ENCODE data around the gene PNMA6F.

PNMA6F gene

DNA sequence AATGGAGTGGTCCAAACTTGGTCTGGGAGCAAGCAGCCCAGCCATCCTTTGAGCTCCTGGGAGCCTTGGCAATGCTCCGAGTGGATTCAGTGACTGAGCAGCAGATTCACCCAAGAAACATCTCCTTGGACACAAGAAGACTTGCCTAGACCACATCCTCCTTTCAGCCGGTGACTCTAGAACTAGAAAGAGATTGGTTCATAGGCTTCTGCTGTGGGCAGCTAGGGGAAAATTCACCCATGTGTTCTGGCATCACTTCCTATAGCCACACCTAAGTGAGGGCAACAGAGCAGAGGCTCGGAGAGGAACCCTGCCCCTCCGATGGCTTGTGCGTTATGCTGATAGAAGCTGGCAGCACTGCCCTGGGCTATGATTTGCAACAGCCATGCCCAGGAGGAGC lies 28.4 kb upstream of the PNMA6F start:
- no peak overlapping the region for H3K4me3 ChIP-seq (ENCODE audit: low read depth, low read length)
- no peak overlapping the region for H3K27ac ChIP-seq
- H3K36me3 ChIP-seq: peaks cover 30% of the 10 kb centered on the region
- H3K27me3 ChIP-seq (ENCODE audit: insufficient read depth, low read depth, severe bottlenecking): peaks cover 15% of the 10 kb centered on the region
- DNase-seq: no peak
- TF ChIP-seq, protein P1, sequence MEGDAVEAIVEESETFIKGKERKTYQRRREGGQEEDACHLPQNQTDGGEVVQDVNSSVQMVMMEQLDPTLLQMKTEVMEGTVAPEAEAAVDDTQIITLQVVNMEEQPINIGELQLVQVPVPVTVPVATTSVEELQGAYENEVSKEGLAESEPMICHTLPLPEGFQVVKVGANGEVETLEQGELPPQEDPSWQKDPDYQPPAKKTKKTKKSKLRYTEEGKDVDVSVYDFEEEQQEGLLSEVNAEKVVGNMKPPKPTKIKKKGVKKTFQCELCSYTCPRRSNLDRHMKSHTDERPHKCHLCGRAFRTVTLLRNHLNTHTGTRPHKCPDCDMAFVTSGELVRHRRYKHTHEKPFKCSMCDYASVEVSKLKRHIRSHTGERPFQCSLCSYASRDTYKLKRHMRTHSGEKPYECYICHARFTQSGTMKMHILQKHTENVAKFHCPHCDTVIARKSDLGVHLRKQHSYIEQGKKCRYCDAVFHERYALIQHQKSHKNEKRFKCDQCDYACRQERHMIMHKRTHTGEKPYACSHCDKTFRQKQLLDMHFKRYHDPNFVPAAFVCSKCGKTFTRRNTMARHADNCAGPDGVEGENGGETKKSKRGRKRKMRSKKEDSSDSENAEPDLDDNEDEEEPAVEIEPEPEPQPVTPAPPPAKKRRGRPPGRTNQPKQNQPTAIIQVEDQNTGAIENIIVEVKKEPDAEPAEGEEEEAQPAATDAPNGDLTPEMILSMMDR (IDR thresholded peaks at IDR 0.05; ENCODE audit: low read depth, low read length): no peak
- H3K9me3 ChIP-seq (ENCODE audit: severe bottlenecking): no peaks in the 10 kb centered on the region

DNA sequence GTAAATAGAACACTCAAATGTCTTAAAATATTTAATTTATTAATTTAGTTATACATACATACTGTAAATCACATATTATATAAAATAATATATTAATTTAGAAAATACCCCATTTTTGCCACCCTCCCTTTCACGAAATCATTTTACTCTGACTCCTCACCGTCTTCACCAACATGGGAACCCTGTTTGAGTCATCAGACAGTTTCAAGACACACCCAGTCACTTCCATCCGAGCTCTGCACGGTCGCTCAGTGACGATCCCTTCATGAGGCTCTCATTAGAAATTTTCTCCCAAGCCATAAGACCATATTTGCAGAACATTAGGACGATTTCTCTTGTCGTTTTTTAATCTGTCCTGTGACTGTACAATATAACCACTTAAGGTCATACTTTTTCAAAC lies 26.9 kb upstream of the PNMA6F start:
- H3K4me3 ChIP-seq (ENCODE audit: low read depth, low read length): no peak overlapping the region
- peaks cover 35% of the 10 kb centered on the region for H3K36me3 ChIP-seq
- H3K27me3 ChIP-seq (ENCODE audit: insufficient read depth, low read depth, severe bottlenecking): peaks cover 7% of the 10 kb centered on the region
- DNase-seq: no peak
- no peaks in the 10 kb centered on the region for H3K9me3 ChIP-seq (ENCODE audit: severe bottlenecking)
- TF ChIP-seq, protein P1 (IDR thresholded peaks at IDR 0.05; ENCODE audit: low read depth, low read length): no peak
- H3K27ac ChIP-seq: no peak overlapping the region

DNA sequence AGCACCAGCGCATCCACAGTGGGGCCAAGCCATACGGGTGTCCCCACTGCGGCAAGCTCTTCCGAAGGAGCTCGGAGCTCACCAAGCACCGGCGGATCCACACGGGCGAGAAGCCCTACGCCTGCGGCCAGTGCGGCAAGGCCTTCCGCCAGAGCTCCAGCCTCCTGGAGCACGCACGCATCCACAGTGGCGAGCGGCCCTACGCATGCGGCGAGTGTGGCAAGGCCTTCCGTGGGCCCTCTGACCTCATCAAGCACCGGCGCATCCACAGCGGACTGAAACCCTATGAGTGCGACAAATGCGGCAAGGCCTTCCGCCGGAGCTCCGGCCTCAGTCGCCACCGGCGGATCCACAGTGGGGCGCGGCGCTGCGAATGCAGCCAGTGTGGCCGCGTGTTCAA lies 26.0 kb upstream of the PNMA6F start:
- H3K9me3 ChIP-seq (ENCODE audit: severe bottlenecking): no peaks in the 10 kb centered on the region
- H3K36me3 ChIP-seq: peaks cover 35% of the 10 kb centered on the region
- no peak overlapping the region for H3K4me3 ChIP-seq (ENCODE audit: low read depth, low read length)
- peaks cover 5% of the 10 kb centered on the region for H3K27me3 ChIP-seq (ENCODE audit: insufficient read depth, low read depth, severe bottlenecking)
- no peak overlapping the region for H3K27ac ChIP-seq
- DNase-seq: no peak
- TF ChIP-seq, protein P1 (IDR thresholded peaks at IDR 0.05; ENCODE audit: low read depth, low read length): no peak

DNA sequence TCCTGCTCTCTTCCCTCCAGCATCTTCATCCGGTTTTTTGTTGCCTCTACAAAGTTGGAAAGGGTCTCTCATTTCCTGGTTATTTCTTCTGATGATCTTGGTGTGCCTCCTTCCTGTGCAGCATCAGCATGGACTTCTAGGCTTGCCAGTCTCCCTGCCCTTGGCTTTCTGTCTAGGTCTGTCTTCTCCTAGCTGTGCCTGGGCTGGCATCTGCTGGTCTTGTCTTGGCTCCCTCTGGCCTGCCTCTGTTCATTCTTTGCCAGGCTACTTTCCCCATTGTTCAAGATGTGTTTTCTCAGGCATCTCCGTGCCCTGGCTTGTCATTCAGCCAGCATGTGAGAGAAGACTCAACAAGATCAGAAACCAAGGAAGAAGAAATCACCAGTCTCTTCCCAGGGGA lies 22.1 kb upstream of the PNMA6F start:
- Histone ChIP-seq H3K4me3 (ENCODE audit: low read depth, low read length) (no peak overlapping the region), H3K9me3 (ENCODE audit: severe bottlenecking) (no peaks in the 10 kb centered on the region), H3K27me3 (ENCODE audit: insufficient read depth, low read depth, severe bottlenecking) (peaks cover 5% of the 10 kb centered on the region), H3K36me3 (peaks cover 23% of the 10 kb centered on the region), H3K27ac (no peak overlapping the region)
- no peak for DNase-seq
- TF ChIP-seq, protein P1 (IDR thresholded peaks at IDR 0.05; ENCODE audit: low read depth, low read length): no peak

DNA sequence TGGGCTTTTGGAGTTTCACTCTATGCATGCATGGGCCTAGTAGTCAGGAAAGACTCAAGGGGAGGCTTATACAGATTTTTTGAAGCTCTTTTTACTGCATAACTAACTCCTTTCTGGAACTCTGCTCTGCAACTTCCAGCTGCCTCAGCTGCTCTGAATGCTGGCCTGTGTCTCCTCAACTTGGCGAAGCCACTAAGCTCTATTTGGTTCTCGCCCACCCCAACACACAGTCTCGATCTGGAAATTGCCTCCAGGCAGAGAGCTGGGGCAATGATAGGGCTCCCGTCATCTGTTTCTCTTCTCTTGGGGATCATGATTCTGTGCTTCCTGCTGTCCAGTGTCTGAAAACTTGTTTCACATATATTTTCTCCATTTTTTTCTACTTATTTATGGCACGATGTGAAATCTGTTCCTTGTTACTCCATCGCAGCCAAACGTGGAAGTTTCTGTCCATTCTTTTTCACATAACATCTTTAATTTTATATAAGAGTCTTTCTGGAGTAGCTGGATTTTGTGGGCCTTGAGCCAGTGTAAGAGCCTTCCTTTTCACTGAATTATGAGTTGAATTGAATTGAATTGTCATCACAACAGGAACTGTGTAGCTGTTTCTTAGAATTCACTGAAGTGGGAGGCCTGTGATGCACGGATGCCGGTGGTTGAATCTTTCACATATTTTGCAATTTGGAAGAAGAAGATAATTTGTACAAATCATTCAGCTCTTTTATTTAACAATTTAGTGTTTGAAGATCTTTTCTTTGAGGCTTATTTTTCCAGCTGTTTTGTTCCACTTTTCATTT lies 21.4 kb upstream of the PNMA6F start:
- H3K27me3 ChIP-seq (ENCODE audit: insufficient read depth, low read depth, severe bottlenecking): peaks cover 3% of the 10 kb centered on the region
- DNase-seq: no peak
- no peak overlapping the region for H3K27ac ChIP-seq
- TF ChIP-seq, protein P1 (IDR thresholded peaks at IDR 0.05; ENCODE audit: low read depth, low read length): no peak
- H3K9me3 ChIP-seq (ENCODE audit: severe bottlenecking): no peaks in the 10 kb centered on the region
- peaks cover 18% of the 10 kb centered on the region for H3K36me3 ChIP-seq
- no peak overlapping the region for H3K4me3 ChIP-seq (ENCODE audit: low read depth, low read length)

DNA sequence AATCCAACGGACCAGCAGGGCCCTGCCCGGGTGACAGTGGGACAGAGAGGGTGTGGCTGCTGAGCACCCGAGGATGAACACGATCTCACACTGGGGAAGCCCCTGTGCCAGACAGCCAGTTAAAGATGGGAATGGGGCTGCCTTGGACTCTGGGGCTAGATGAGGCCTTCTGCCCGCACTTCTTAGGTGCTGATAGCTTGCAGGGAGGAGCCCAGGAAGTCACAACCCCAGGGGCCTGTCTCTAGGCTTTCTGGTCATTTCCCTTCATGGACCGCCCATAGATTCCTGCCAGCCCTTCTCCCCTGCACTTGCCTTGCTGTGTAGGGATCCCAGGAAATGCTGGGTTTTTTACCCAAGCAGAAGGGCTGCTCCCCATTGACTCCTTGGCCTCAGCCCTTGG lies 18.5 kb upstream of the PNMA6F start:
- Histone ChIP-seq H3K9me3 (ENCODE audit: severe bottlenecking) (no peaks in the 10 kb centered on the region), H3K27ac (no peak overlapping the region), H3K27me3 (ENCODE audit: insufficient read depth, low read depth, severe bottlenecking) (no peaks in the 10 kb centered on the region), H3K4me3 (ENCODE audit: low read depth, low read length) (no peak overlapping the region), H3K36me3 (peaks cover 15% of the 10 kb centered on the region)
- no peak for DNase-seq
- TF ChIP-seq, protein P1 (IDR thresholded peaks at IDR 0.05; ENCODE audit: low read depth, low read length): no peak
